GM18526 (cell line): ENCODE data around the gene FGD1.

Source experiments
- POLR2A ChIP-seq: IDR thresholded peaks from 3 replicates; pipeline ENCODE4 v1.6.1; 2011; ENCODE audit not compliant: insufficient read length; ENCODE audit errors: extremely low read depth

Gene FGD1

GRCh38 chrX:54427837-54428424 lies 68.1 kb downstream of the FGD1 start:
- TF ChIP-seq POLR2A, result no peak

- no peak for TF ChIP-seq POLR2A
These were observed 72.7 kb downstream of the FGD1 start for GRCh38 chrX:54423161-54423888.

GRCh38 chrX:54422168-54422567 lies 73.9 kb downstream of the FGD1 start:
- TF ChIP-seq POLR2A, result no peak

GRCh38 chrX:54419559-54420302 lies 76.3 kb downstream of the FGD1 start:
- no peak for TF ChIP-seq POLR2A

GRCh38 chrX:54416965-54417364 lies 79.1 kb downstream of the FGD1 start:
- no peak for TF ChIP-seq POLR2A

GRCh38 chrX:54415534-54416350 lies 80.3 kb downstream of the FGD1 start:
- no peak for TF ChIP-seq POLR2A

GRCh38 chrX:54413753-54414152 lies 82.3 kb downstream of the FGD1 start:
- no peak for TF ChIP-seq POLR2A

GRCh38 chrX:54411732-54412131 lies 84.3 kb downstream of the FGD1 start:
- no peak for TF ChIP-seq POLR2A

GRCh38 chrX:54407266-54407665 lies 88.8 kb downstream of the FGD1 start:
- TF ChIP-seq POLR2A, result no peak

- no peak for TF ChIP-seq POLR2A
These were observed 98.9 kb downstream of the FGD1 start for GRCh38 chrX:54397113-54397512.
